GM12892 (cell line): ENCODE measurements around the gene CLDN5.

Source experiments
- POLR2AphosphoS5 ChIP-seq: IDR thresholded peaks from 2 replicates; pipeline ENCODE4 v1.6.1; 2011; ENCODE audit warnings: low read depth, low read length, control low read depth
- TAF1 ChIP-seq: IDR thresholded peaks from 2 replicates; pipeline ENCODE4 v1.6.1; 2011; ENCODE audit warnings: low read depth, mild to moderate bottlenecking, control low read depth, low read length, borderline replicate concordance

- no peak for TF ChIP-seq TAF1
- no peak for TF ChIP-seq POLR2AphosphoS5
These were observed 1.5 kb upstream of the CLDN5 start for GRCh38 chr22:19525666-19526065.
